NB4 (cell line): ENCODE data around the gene ZNF414.

Experiments used
- CTCF ChIP-seq: IDR thresholded peaks from one replicate; pipeline ENCODE4 v1.5.1; 2012; ENCODE audit warnings: low read depth, low read length
- POLR2A ChIP-seq: IDR thresholded peaks from 2 replicates; pipeline ENCODE4 v1.6.1; 2011; ENCODE audit warnings: mild to moderate bottlenecking; ENCODE audit not compliant: insufficient read length; ENCODE audit errors: extremely low read depth

GRCh38 chr19:8461376-8461775 lies 52.6 kb downstream of the ZNF414 start:
- TF ChIP-seq CTCF (no peak), POLR2A (no peak)
